DMS114 treated with DMSO at 0.1 percent for 48 hours (cell line): ENCODE data around the gene CYP4V2.

Experiments
- DNase-seq: peaks from one replicate; lab custom pipeline; 2025; ENCODE audit not compliant: unreplicated experiment; lab: John Stamatoyannopoulos, UW

CYP4V2 gene

GRCh38 chr4:186191200-186192065, at the start of gene CYP4V2:
Gene CYP4V2, plus strand, starts transcription at chr4:186191567. Its CDS starts 257 bp downstream, at chr4:186191824.
- DNase-seq, result peak; percentile 53

- DNase-seq, result peak; percentile 30
Measured at GRCh38 chr4:186144198-186144945, 47.0 kb upstream of the CYP4V2 start.

- DNase-seq, result no peak
Measured at GRCh38 chr4:186144946-186145569, 46.3 kb upstream of the CYP4V2 start.

GRCh38 chr4:186146458-186146857, 44.9 kb upstream of the CYP4V2 start:
- DNase-seq, result no peak

GRCh38 chr4:186148336-186148975, 42.9 kb upstream of the CYP4V2 start:
- DNase-seq, result no peak

- DNase-seq, result no peak
Measured at GRCh38 chr4:186149872-186150271, 41.5 kb upstream of the CYP4V2 start.

- DNase-seq, result no peak
Measured at GRCh38 chr4:186150926-186151325, 40.4 kb upstream of the CYP4V2 start.

GRCh38 chr4:186151499-186151898, 39.9 kb upstream of the CYP4V2 start:
- DNase-seq, result no peak

GRCh38 chr4:186158021-186158813, 33.1 kb upstream of the CYP4V2 start:
- peak; percentile 35 for DNase-seq

- DNase-seq, result no peak
Measured at GRCh38 chr4:186158966-186159365, 32.4 kb upstream of the CYP4V2 start.

- DNase-seq, result no peak
Measured at GRCh38 chr4:186159613-186160012, 31.8 kb upstream of the CYP4V2 start.

GRCh38 chr4:186161138-186161537, 30.2 kb upstream of the CYP4V2 start:
- DNase-seq, result no peak

- no peak for DNase-seq
Measured at GRCh38 chr4:186166852-186167512, 24.4 kb upstream of the CYP4V2 start.

- no peak for DNase-seq
Measured at GRCh38 chr4:186167605-186168004, 23.8 kb upstream of the CYP4V2 start.

GRCh38 chr4:186168750-186169149, 22.6 kb upstream of the CYP4V2 start:
- DNase-seq, result no peak

- no peak for DNase-seq
Measured at GRCh38 chr4:186169333-186169944, 21.9 kb upstream of the CYP4V2 start.

- DNase-seq, result no peak
Measured at GRCh38 chr4:186169945-186170802, 21.2 kb upstream of the CYP4V2 start.

- DNase-seq, result no peak
Measured at GRCh38 chr4:186170966-186171365, 20.4 kb upstream of the CYP4V2 start.
